GM11168 (cell line): ENCODE data around the gene SNTB2.

Experiments used
- in situ Hi-C: fragments of 300-500 bp; cut with MboI; formaldehyde crosslinking; loops from one replicate; pipeline ENCODE4 v1.12.0; 2022; ENCODE audit warnings: low sequenced_read_pairs; ENCODE audit not compliant: unreplicated experiment

The SNTB2 gene

DNA sequence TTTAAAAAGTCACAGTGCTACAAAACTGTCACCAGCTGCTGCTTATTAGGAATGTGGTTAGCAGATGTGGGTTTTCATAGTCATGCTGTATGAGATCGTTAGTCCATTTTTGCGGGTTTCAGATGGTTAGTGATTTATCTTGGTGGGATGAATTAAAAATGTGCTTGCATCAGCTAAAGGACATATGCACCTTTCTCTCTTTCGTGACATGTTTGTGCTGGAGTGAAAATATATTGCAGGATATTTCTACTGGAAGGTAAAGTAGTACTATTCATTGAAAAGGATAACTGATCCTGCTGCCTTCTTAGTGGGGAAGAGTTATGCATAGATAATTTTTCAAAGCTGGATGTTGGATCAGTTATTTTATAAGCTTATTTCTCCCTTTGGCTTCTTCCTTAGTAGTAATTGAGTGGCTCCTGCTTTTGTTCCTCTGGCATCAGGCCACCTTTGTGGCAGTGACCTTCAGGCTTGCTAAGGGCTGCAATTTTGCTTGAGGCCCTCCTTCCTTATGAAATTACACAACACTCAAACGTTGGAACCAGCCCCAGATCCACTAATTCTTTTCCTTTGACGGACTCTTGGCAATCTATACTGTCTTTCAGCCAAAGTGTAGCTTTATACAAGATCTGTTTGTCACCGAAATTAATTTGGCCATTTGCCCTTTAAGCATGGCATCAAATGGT lies 7.5 kb upstream of the SNTB2 start:
- in situ Hi-C loops = no loop called here

DNA sequence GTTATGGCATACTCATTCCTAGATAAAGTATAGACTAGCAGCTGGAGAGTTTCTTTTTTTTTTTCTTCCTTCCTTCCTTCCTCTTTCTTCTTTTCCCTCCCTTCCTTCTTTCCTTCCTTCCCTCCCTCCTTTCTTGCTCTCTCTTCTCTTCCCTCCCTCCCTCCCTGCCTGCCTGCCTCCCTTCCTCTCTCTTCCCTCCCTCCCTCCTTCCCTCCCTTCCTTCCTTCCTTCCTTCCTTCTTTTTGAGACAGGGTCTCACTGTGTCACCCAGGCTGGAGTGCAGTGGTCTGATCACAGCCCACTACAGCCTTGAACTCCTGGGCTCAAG lies 7.0 kb upstream of the SNTB2 start:
- in situ Hi-C loops = no loop called here

DNA sequence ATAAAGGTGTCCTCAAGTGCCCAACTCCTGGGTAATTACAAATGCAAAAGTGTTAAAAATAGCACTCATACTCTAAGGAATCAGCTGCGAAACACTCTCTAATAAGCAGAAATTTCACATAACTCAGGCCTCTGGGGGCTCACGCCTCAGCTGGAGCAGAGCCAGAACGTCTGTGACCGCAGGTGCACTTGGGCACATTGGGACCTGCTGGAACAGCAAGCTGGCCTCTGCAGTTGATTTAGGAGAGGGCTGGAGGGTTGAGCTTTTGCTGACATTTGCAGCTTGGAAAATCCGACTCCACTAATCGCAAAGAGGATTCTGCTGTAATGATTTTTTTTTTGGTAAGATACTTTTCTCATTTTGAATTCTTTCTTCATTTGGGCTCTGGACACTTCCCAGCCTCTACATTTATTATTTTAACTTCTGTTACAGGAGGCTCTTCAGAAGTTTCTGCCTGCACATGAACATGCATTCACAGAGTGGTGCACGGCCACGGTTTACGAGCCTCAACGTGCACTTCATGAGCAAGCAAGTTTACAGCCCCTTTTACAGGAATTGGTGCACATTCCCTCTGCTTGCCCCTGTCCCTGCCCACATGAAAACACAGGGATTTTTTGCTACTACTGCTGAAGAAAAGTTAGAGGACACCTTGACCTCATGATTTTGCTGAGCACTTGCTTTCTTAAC lies 4.1 kb upstream of the SNTB2 start:
- in situ Hi-C loops = no loop called here

- in situ Hi-C loops = no loop called here
Observed at GRCh38 chr16:69187446-69188235, 677 bp downstream of the SNTB2 start.

DNA sequence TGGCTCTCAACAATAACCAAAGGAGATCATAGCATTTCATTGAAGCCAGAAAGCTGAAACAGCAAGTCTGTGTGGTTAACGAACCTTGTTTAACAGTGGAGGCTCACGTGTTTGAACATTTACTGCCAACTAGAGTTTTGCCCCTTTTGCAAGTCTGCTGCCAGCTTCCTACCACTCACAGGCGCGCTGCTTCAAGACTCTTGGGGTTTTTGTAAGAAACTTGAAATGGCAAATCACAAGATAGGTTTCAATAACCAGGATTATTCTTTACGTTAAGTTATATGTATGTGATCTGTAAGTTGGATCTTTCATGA lies 1.2 kb downstream of the SNTB2 start:
- in situ Hi-C loops = no loop called here

DNA sequence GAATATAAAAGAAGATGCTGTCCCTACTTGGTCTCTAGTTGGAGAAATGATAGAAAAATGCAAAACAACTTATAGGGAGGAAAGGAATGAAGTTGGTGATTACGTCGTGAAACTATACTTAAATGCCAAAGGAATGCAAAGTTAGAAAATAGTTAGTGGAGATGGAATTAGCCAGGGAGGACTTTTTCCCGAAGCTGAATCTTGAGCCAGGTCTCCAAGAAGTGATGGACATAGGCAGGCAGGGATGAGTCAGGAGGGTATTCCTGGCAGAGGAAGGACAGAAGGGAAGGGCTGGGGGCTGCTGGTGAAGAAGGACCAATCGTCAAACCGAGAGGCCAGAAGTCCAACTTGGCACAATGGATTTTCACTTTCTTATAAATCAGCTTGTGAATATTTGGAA lies 1.8 kb downstream of the SNTB2 start:
- in situ Hi-C loops = no loop called here

GRCh38 chr16:69190046-69190588 lies 3.2 kb downstream of the SNTB2 start:
- in situ Hi-C loops = no loop called here

DNA sequence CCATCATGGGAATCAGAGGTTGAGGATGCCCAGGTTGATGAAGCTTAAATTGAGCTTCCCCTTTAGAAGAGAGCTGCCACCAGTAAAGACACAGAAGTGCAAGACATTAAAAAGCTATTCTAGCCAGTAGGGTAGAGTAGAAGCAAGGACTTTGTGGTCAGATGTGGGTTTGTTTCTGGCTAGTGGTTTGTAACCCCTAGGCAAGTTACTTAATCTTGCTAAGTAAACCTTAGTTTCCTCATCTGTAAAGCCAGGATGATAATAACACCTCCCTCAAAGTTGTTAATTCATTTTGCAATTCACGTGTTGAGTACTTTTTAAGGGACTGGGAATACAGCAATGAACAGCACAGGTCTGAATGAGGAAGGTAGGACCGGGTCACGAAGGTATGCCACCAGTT lies 3.6 kb downstream of the SNTB2 start:
- in situ Hi-C loops = no loop called here

DNA sequence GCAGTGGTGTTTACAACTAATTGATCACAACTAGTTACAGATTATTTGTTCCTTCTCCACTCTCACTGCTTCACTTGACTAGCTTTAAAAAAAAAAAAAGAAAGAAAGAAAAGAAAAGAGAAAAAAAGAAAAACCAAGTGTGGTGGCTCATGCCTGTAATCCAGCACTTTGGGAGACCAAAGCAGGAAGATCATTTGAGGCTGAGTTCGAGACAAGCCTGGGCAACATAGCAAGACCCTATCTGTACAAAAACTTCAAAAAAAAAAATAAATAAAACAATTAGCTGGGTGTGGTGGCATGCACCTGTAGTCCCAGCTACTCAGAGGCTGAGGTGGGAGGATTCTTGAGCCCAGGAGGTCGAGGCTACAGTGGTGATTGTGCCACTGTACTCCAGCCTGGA lies 4.2 kb downstream of the SNTB2 start:
- in situ Hi-C loops = no loop called here

DNA sequence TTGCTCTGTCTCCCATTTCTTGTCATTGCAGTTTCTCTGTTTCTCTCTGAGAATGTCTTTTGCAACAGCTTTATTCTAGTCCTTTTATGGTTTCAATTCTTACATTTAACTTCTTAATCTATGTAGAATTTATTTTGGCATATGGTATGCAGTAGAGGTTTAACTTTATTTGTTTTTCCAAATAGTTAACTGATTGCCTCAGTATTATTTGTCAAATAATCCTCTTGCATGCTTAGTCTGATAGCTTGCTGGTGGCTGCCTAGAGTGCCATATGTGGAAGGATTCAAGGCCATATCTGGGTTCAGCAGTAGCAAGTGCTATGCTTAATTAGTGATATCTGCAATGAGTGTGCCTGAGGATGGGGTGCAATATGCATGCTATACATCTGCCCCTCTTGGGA lies 6.9 kb downstream of the SNTB2 start:
- in situ Hi-C loops = no loop called here

DNA sequence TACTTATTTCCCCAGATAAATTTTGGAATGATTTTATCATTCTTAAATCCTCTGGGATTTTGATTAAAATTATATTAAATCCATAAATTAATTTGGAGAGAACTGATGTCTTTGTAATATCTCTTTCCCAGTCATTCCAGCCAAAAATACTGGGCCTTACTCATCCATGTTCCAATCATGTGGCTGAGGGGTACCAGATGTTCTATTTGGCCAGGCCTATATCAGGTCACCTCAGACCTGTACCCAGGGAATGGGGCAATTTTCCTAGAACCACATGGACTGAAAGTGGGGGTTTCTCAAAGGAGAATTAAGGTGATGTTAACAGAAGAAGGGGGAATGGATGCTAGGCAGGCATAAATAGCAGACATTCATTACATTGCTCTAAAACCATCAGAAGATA lies 7.5 kb downstream of the SNTB2 start:
- in situ Hi-C loops = no loop called here

GRCh38 chr16:69195369-69196029 lies 8.5 kb downstream of the SNTB2 start:
- in situ Hi-C loops = no loop called here

DNA sequence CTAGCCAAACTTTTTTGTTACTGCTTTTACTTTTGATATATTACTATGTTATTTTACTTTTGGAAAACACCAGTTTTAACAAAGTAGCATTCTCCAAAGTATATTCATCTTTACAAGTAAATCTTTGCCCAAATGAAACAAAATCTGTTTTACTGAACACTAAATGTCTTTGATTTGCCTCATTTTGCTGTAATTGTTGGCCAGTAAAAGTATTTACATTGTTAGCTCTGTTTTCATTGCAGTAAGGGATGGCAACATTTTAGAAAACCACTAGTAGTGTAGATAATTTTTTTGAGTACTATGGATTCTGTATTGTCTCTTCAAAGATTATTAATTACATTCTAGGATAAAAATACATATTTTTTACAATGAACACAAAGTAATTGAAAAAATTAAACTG lies 10.6 kb downstream of the SNTB2 start:
- in situ Hi-C loops = no loop called here

DNA sequence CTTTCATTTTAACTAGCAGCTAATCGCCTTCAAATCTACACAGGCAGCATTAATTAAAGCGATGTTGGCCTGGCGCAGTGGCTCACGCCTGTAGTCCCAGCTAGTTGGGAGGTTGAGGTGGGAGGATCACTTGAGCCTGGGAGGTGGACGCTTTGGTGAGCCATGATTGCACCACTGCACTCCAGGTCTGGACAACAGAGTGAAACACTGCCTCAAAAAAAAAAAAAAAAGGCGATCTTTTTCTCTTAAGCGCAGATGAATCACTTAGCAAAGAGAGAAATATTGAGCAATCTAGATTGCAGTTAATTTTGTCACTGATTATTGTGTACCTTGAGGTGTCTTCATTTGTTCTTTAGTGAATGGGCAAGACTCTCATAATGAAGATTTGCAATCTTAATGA lies 12.4 kb downstream of the SNTB2 start:
- in situ Hi-C loops = no loop called here

GRCh38 chr16:69201291-69201690 lies 14.3 kb downstream of the SNTB2 start:
- in situ Hi-C loops = no loop called here

DNA sequence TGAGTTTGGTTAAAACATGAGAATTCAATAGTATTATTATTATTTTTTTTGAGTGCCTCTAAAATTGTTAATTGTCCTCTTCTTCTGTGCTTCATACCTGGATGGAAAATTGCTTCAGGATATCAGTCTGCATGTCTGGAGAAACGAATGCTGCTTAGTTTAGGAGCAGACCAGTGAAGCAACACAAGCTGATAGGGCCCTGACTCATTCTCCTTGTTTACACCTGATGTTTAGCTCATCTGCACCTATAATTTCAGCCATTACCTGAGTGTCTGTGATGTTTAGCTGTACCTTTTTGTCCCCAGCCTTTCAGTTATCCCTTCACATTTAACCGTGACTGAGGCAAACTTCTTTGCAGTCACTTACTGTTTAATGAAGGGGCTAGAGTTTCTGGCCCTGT lies 14.8 kb downstream of the SNTB2 start:
- in situ Hi-C loops = no loop called here

- in situ Hi-C loops = no loop called here
Observed at GRCh38 chr16:69204172-69204571, 17.2 kb downstream of the SNTB2 start.

- in situ Hi-C loops = no loop called here
Observed at GRCh38 chr16:69209735-69210134, 22.8 kb downstream of the SNTB2 start.

DNA sequence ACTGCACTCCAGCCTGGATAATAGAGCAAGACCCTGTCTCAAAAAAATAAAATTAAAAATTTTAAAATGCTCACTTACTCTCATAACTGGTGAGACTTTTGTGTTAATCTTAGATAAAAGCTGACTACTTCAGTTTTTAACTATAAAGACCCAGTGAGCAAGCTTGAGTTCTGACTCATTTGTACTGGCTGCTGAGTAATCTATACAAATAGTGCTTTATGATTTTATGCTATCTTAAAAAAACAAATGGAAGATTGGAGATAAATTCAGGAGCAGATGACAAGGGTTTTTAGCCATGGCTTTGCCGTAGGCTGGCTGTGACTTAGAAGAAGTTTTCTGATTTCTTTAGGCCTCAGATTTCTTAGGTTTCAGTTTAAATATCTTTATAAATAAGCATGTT lies 30.5 kb downstream of the SNTB2 start:
- in situ Hi-C loops = no loop called here

GRCh38 chr16:69219279-69219678 lies 32.3 kb downstream of the SNTB2 start:
- in situ Hi-C loops = no loop called here

- in situ Hi-C loops = no loop called here
Observed at GRCh38 chr16:69223882-69224281, 36.9 kb downstream of the SNTB2 start.
